HepG2 (cell line): Measurements from ENCODE around the gene HAPLN3. TPM values are rescaled to one million over a fixed set of nuclear protein-coding genes. Genes with fewer than 3 reads are reported as not detected.

Experiments
- ATAC-seq: fragments of 200-7000 bp; cut with Tn5 transposase; 3 replicates; pipeline ENCODE4 v1.9.1; 2020; ENCODE audit warnings: mild to moderate bottlenecking, moderate library complexity
- BruUV-seq: library from RNA; stranded (reverse); fragments of 400-500 nt; replicated peaks from 2 replicates; lab custom pipeline; 2021; lab: Mats Ljungman, UMichigan
- CTCF ChIA-PET: fragments of 300-600 bp; formaldehyde crosslinking; extraction: SDS; loops from one replicate; lab custom pipeline; 2021; ENCODE audit warnings: low total read pairs, inconsistent platforms, low intra/inter-chr PET ratio; lab: Yijun Ruan, JAX
- POLR2A ChIA-PET: fragments of 350-600 bp; sonication (Branson Sonifier 250); formaldehyde crosslinking; loops from one replicate; lab custom pipeline; 2020; ENCODE audit warnings: antibody characterized with exemption, inconsistent platforms; lab: Yijun Ruan, JAX
- DNase-seq: peaks from one replicate; pipeline ENCODE4 v3.0.0-alpha.2; 2015; ENCODE audit warnings: low spot score
- FAIRE-seq: peaks from 3 replicates; lab custom pipeline; 2011; peaks lifted over from hg19 to GRCh38; lab: Jason Lieb, UNC
- H2AFZ ChIP-seq: one replicate; pipeline ENCODE4 v1.6.1; 2011; ENCODE audit warnings: low read length, inconsistent platforms
- H3K27ac ChIP-seq: fragments of 300-600 bp; 3 replicates; pipeline ENCODE4 v1.8.0; 2011; ENCODE audit warnings: mixed run types, mild to moderate bottlenecking, mixed read lengths, low read length, inconsistent platforms; ENCODE audit not compliant: insufficient read depth; ENCODE audit errors: extremely low read length
- H3K27me3 ChIP-seq, 2 experiments: fragments of 200-600 bp in 1 of 2; 2 replicates in 1 of 2; 3 replicates in 1 of 2; pipeline versions ENCODE4 v1.6.0 to v1.8.0; 2011; ENCODE audit warnings: low read length in 2 of 2, mild to moderate bottlenecking in 2 of 2, moderate library complexity in 2 of 2, inconsistent platforms in 1 of 2; ENCODE audit not compliant: insufficient read depth in 2 of 2, control insufficient read depth in 1 of 2
- H3K36me3 ChIP-seq, 2 experiments: fragments of 200-600 bp in 1 of 2; replicated peaks in 1 of 2; 2 replicates in 1 of 2; 3 replicates in 1 of 2; pipeline versions ENCODE4 v1.5.1 to v1.8.0; 2011; ENCODE audit warnings: low read length in 2 of 2, inconsistent platforms in 1 of 2; ENCODE audit not compliant: insufficient read depth in 2 of 2, control insufficient read depth in 1 of 2
- H3K4me1 ChIP-seq: 2 replicates; pipeline ENCODE4 v1.5.1; 2012; ENCODE audit warnings: low read length, inconsistent platforms; ENCODE audit not compliant: insufficient read depth
- H3K4me2 ChIP-seq: 2 replicates; pipeline ENCODE4 v1.6.0; 2011; ENCODE audit warnings: low read depth, low read length, inconsistent platforms
- H3K4me3 ChIP-seq, 3 experiments: fragments of 200-600 bp in 1 of 3; sonication (generic), shearing (Covaris generic) in 1 of 3; replicated peaks in 1 of 3; 2 replicates each; pipeline ENCODE4 v1.5.1; 2011 to 2016; ENCODE audit warnings: low read length in 3 of 3, inconsistent platforms in 2 of 3, low read depth in 2 of 3, mild to moderate bottlenecking in 2 of 3, control low read depth in 1 of 3, mixed read lengths in 1 of 3; ENCODE audit not compliant: insufficient read depth in 1 of 3
- H3K79me2 ChIP-seq: one replicate; pipeline ENCODE4 v1.6.1; 2011; ENCODE audit warnings: low read length, inconsistent platforms; ENCODE audit not compliant: insufficient read depth
- H3K9ac ChIP-seq: 2 replicates; pipeline ENCODE4 v1.6.0; 2011; ENCODE audit warnings: mild to moderate bottlenecking, low read depth, low read length, inconsistent platforms; ENCODE audit not compliant: insufficient read depth
- H3K9me3 ChIP-seq: 2 replicates; pipeline ENCODE4 v1.5.1; 2012; ENCODE audit warnings: mild to moderate bottlenecking, low read length
- H4K20me1 ChIP-seq: 2 replicates; pipeline ENCODE4 v1.6.0; 2011; ENCODE audit warnings: inconsistent platforms, mild to moderate bottlenecking, low read length, moderate library complexity; ENCODE audit not compliant: insufficient read depth
- CHD2 ChIP-seq: IDR thresholded peaks from 2 replicates; pipeline ENCODE4 v1.6.1; 2011; ENCODE audit warnings: low read depth, low read length, improper control_type of control experiment
- GTF3A ChIP-seq: sonication (generic); formaldehyde crosslinking; conservative IDR thresholded peaks from 2 replicates; pipeline ENCODE4 v1.4.0; 2020; ENCODE audit warnings: mild to moderate bottlenecking, missing genetic modification reagents
- HDAC2 ChIP-seq: sonication (generic); formaldehyde crosslinking; IDR thresholded peaks from 2 replicates; pipeline ENCODE4 v1.4.0; 2020; ENCODE audit warnings: missing genetic modification reagents
- MLLT10 ChIP-seq: sonication (generic); formaldehyde crosslinking; IDR thresholded peaks from 2 replicates; pipeline ENCODE4 v1.4.0; 2020; ENCODE audit warnings: missing genetic modification reagents
- RXRB ChIP-seq: IDR thresholded peaks from 2 replicates; pipeline ENCODE4 v1.6.1; 2016; ENCODE audit warnings: borderline replicate concordance, missing genetic modification reagents, missing compliant biosample characterization
- ZFX ChIP-seq: sonication (generic); formaldehyde crosslinking; IDR thresholded peaks from 2 replicates; pipeline ENCODE4 v1.4.0; 2020; ENCODE audit warnings: mild to moderate bottlenecking, low read depth, missing genetic modification reagents, moderate library complexity
- ZNF367 ChIP-seq: sonication (generic); formaldehyde crosslinking; IDR thresholded peaks from 2 replicates; pipeline ENCODE4 v1.4.0; 2020; ENCODE audit warnings: missing genetic modification reagents, borderline replicate concordance
- ZNF652 ChIP-seq: IDR thresholded peaks from 2 replicates; pipeline ENCODE4 v1.6.1; 2016; ENCODE audit warnings: low read depth, borderline replicate concordance
- ZSCAN31 ChIP-seq: sonication (generic); formaldehyde crosslinking; IDR thresholded peaks from 2 replicates; pipeline ENCODE4 v1.5.0; 2020; ENCODE audit warnings: low read depth, mild to moderate bottlenecking, missing genetic modification reagents
- WGBS: methylation state at CpG from one replicate; pipeline ENCODE4 v1.1.6; 2017; ENCODE audit warnings: low lambda C conversion rate; 5-methylcytosine and 5-hydroxymethylcytosine counted together
- in situ Hi-C: cut with HindIII; loops from 2 replicates; pipeline ENCODE4 v1.10.0; 2017; ENCODE audit warnings: low pct_unique_long_range_greater_than_20kb; ENCODE audit not compliant: extremely low pct_ligation_motif_present
- intact Hi-C: fragments of 100-400 bp; cut with micrococcal nuclease; formaldehyde crosslinking; loops from one replicate; pipeline ENCODE4 v1.10.0; 2022; ENCODE audit not compliant: unreplicated experiment
- polyA plus RNA-seq, 8 experiments: library from polyadenylated mRNA; depleted of rRNA in 3 of 8; stranded (reverse) in 7 of 8; unstranded in 1 of 8; fragments of >200 nt; fragmentation: Illumina TruSeq in 4 of 8; extraction: Trizol in 4 of 8; gene quantifications; 2 replicates each; pipeline versions ENCODE4 v1.2.1 to v1.2.3, GENCODE V29; 2011 to 2016; ENCODE audit warnings: low read depth in 4 of 8, missing spikeins in 1 of 8, mixed read lengths in 1 of 8; ENCODE audit not compliant: insufficient read depth in 1 of 8
- total RNA-seq, 5 experiments: library from RNA; depleted of rRNA; stranded (reverse); fragments of >200 nt; fragmentation: Illumina TruSeq; extraction: Trizol; gene quantifications; 2 replicates each; pipeline ENCODE4 v1.2.3, GENCODE V29; 2016; ENCODE audit warnings: low read depth in 1 of 5
- TF ChIP-seq, protein P1 (sequence below): sonication (generic); formaldehyde crosslinking; IDR thresholded peaks from 2 replicates; pipeline ENCODE4 v1.5.1; 2020; ENCODE audit warnings: missing genetic modification reagents, mild to moderate bottlenecking, borderline replicate concordance
- TF ChIP-seq, protein P2 (sequence below): sonication (generic); formaldehyde crosslinking; IDR thresholded peaks from 2 replicates; pipeline ENCODE4 v1.4.0; 2020; ENCODE audit warnings: mild to moderate bottlenecking, missing genetic modification reagents

The HAPLN3 gene
- total and polyA plus RNA-seq, 2 of the 13 experiments (the other 11 are each of a cell fraction or from before 2014, with no cell fraction given), result 0.09 TPM; not detected in 1

DNA sequence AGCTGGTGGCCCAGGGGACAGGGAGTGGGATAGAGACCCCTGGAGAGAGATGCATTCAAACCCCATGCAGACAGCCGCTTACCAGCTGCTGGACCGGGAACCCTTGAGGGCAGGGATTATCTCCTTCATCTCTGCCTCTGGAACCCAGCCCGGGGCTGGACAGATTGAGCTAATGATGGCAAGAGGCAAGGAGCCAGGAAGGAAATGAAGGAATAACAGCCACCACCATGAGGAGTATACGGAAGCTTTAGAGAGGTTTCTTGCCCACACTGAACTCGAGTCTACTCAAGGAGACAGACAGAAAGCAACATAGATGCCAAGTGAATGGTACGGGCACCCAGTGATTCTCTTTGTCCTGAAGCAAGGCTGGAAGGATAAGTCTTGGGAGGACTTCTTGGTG lies 23.2 kb downstream of the HAPLN3 start (continued):
- TF ChIP-seq CHD2, result no peak
- TF ChIP-seq, all 625 proteins: peak for 0

DNA sequence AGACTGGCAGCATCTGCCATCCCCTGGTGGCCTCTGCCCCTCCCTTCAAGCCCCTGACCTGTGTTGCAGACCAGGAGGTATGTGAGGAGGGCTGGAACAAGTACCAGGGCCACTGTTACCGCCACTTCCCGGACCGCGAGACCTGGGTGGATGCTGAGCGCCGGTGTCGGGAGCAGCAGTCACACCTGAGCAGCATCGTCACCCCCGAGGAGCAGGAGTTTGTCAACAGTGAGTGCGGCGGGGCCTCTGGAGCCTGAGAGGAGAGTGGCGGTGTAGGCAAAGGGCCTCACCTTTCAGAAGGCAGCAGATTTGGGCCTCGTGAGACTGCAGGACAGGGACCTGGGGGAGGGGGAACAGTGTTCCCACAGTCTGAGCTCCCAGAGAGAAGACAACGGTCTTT lies 24.0 kb downstream of the HAPLN3 start:
- H3K27ac ChIP-seq, result no peak overlapping the region
- BruUV-seq, result no TSS peak
- in situ Hi-C loops, result no loop called here
- TF ChIP-seq ZNF652 (CRISPR knock-in tag) (no peak), HDAC2 (CRISPR knock-in tag) (no peak), MLLT10 (CRISPR knock-in tag) (no peak), ZNF367 (CRISPR knock-in tag) (no peak), RXRB (CRISPR knock-in tag) (no peak), GTF3A (CRISPR knock-in tag) (no peak), ZSCAN31 (CRISPR knock-in tag) (no peak), ZFX (CRISPR knock-in tag) (no peak)
- TF ChIP-seq, protein P1, sequence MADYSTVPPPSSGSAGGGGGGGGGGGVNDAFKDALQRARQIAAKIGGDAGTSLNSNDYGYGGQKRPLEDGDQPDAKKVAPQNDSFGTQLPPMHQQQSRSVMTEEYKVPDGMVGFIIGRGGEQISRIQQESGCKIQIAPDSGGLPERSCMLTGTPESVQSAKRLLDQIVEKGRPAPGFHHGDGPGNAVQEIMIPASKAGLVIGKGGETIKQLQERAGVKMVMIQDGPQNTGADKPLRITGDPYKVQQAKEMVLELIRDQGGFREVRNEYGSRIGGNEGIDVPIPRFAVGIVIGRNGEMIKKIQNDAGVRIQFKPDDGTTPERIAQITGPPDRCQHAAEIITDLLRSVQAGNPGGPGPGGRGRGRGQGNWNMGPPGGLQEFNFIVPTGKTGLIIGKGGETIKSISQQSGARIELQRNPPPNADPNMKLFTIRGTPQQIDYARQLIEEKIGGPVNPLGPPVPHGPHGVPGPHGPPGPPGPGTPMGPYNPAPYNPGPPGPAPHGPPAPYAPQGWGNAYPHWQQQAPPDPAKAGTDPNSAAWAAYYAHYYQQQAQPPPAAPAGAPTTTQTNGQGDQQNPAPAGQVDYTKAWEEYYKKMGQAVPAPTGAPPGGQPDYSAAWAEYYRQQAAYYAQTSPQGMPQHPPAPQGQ (CRISPR knock-in tag), result no peak
- TF ChIP-seq, protein P2, sequence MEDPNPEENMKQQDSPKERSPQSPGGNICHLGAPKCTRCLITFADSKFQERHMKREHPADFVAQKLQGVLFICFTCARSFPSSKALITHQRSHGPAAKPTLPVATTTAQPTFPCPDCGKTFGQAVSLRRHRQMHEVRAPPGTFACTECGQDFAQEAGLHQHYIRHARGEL, result no peak
- TF ChIP-seq, all 625 proteins: peak for 0
- no peaks in the 10 kb centered on the region for H3K4me1 ChIP-seq
- H3K4me3 ChIP-seq, result no peak overlapping the region
- DNase-seq, result no peak
- peaks cover 16 to 80% of the 10 kb centered on the region in 2 experiments; a peak in 4 of 5 replicates for H3K27me3 ChIP-seq
- ChIA-PET POLR2A (no interaction called here), CTCF (no interaction called here)
- no peak overlapping the region for H2AFZ ChIP-seq
- no peak overlapping the region for H3K4me2 ChIP-seq
- FAIRE-seq, result no peak
- H3K79me2 ChIP-seq, result no peaks in the 10 kb centered on the region
- no peak overlapping the region for H3K9ac ChIP-seq
- intact Hi-C loops, result no loop called here
- WGBS, result 0% methylated on average over 9 of the region's 14 CpGs
- no peaks in the 10 kb centered on the region for H4K20me1 ChIP-seq
- no peaks in the 10 kb centered on the region for H3K36me3 ChIP-seq
- H3K9me3 ChIP-seq, result no peaks in the 10 kb centered on the region
- ATAC-seq, result no peak
